H1 (cell line): ENCODE results near the gene ARHGAP27. TPM values are rescaled to one million over a fixed set of nuclear protein-coding genes. Genes with fewer than 3 reads are reported as not detected.

Experiments
- CTCF ChIA-PET: fragments of 300-600 bp; sonication (Branson Sonifier 250); formaldehyde crosslinking; loops from one replicate; lab custom pipeline; 2021; ENCODE audit not compliant: partially characterized antibody; lab: Charles Lee
- POLR2A ChIA-PET: fragments of 300-600 bp; sonication (Branson Sonifier 250); formaldehyde crosslinking; loops from one replicate; lab custom pipeline; 2021; ENCODE audit warnings: inconsistent platforms; ENCODE audit not compliant: partially characterized antibody; lab: Charles Lee
- DNase-seq, 2 experiments: peaks; one replicate each; pipeline versions ENCODE4 v3.0.0 to v3.0.0-alpha.2; 2010 to 2022; ENCODE audit warnings: low spot score in 2 of 2, low read depth in 1 of 2, mixed read lengths in 1 of 2
- FAIRE-seq: peaks from 2 replicates; lab custom pipeline; 2011; peaks lifted over from hg19 to GRCh38; lab: Jason Lieb, UNC
- H2AFZ ChIP-seq: 2 replicates; pipeline ENCODE4 v1.8.1; 2012; ENCODE audit warnings: low read length, inconsistent platforms
- H2AK5ac ChIP-seq: 2 replicates; pipeline ENCODE4 v1.6.1; 2013; ENCODE audit warnings: low read depth, low read length
- H2BK120ac ChIP-seq: replicated peaks from 2 replicates; pipeline ENCODE3; 2013; ENCODE audit warnings: low read depth, low read length, inconsistent platforms
- H2BK12ac ChIP-seq: 2 replicates; pipeline ENCODE4 v1.6.1; 2013; ENCODE audit warnings: low read depth, low read length
- H2BK15ac ChIP-seq: 2 replicates; pipeline ENCODE4 v1.6.1; 2013; ENCODE audit warnings: low read length
- H2BK20ac ChIP-seq: 2 replicates; pipeline ENCODE4 v1.6.1; 2013; ENCODE audit warnings: low read length
- H2BK5ac ChIP-seq: 2 replicates; pipeline ENCODE4 v1.6.1; 2013; ENCODE audit warnings: low read depth, low read length
- H3K14ac ChIP-seq: 2 replicates; pipeline ENCODE4 v1.6.1; 2013; ENCODE audit warnings: inconsistent platforms; ENCODE audit not compliant: insufficient read length
- H3K18ac ChIP-seq: 2 replicates; pipeline ENCODE4 v1.6.1; 2013; ENCODE audit warnings: low read length; ENCODE audit errors: extremely low read depth
- H3K23ac ChIP-seq: 2 replicates; pipeline ENCODE4 v1.6.1; 2013; ENCODE audit warnings: inconsistent platforms; ENCODE audit not compliant: insufficient read length
- H3K23me2 ChIP-seq: 2 replicates; pipeline ENCODE4 v1.6.1; 2013; ENCODE audit warnings: low read depth, low read length
- H3K27ac ChIP-seq: 2 replicates; pipeline ENCODE4 v1.6.1; 2011; ENCODE audit warnings: low read depth, low read length, inconsistent platforms
- H3K27me3 ChIP-seq, 4 experiments: replicated peaks in 1 of 4; 1 replicate in 1 of 4; 2 replicates in 3 of 4; pipeline versions ENCODE4 v1.6.1 to v1.8.1; 2011 to 2013; ENCODE audit warnings: low read length in 3 of 4, mild to moderate bottlenecking in 3 of 4, inconsistent platforms in 2 of 4, mixed read lengths in 2 of 4, moderate library complexity in 1 of 4; ENCODE audit not compliant: control insufficient read depth in 3 of 4, insufficient read depth in 3 of 4; ENCODE audit errors: extremely low read depth in 1 of 4
- H3K36me3 ChIP-seq, 4 experiments: 2 replicates each; pipeline versions ENCODE4 v1.6.1 to v1.8.1; 2011 to 2013; ENCODE audit warnings: mild to moderate bottlenecking in 4 of 4, low read length in 3 of 4, moderate library complexity in 2 of 4, control low read depth in 1 of 4, inconsistent platforms in 1 of 4; ENCODE audit not compliant: insufficient read depth in 4 of 4, control insufficient read depth in 2 of 4
- H3K4ac ChIP-seq: replicated peaks from 2 replicates; pipeline ENCODE3; 2013; ENCODE audit warnings: low read length, low read depth, mixed read lengths, inconsistent platforms; ENCODE audit not compliant: insufficient read length
- H3K4me1 ChIP-seq, 4 experiments: replicated peaks in 1 of 4; 1 replicate in 1 of 4; 2 replicates in 3 of 4; pipeline versions ENCODE4 v1.6.1 to v1.8.1; 2011 to 2013; ENCODE audit warnings: low read length in 3 of 4, inconsistent platforms in 2 of 4, mixed read lengths in 1 of 4; ENCODE audit not compliant: insufficient read depth in 4 of 4, control insufficient read depth in 3 of 4
- H3K4me2 ChIP-seq, 2 experiments: 2 replicates each; pipeline versions ENCODE4 v1.6.1 to v1.8.1; 2011 to 2013; ENCODE audit warnings: low read depth in 2 of 2, low read length in 2 of 2, control low read depth in 1 of 2, inconsistent platforms in 1 of 2, mild to moderate bottlenecking in 1 of 2; ENCODE audit not compliant: insufficient read depth in 1 of 2
- H3K4me3 ChIP-seq, 4 experiments: fragments of 200-600, 300-600 bp in 1 of 4; sonication (generic), shearing (Covaris generic), sonication (Bioruptor Twin) in 1 of 4; 2 replicates each; pipeline versions ENCODE4 v1.5.1 to v1.8.1; 2011 to 2016; ENCODE audit warnings: low read length in 4 of 4, low read depth in 3 of 4, control low read depth in 2 of 4, inconsistent platforms in 2 of 4, mild to moderate bottlenecking in 2 of 4, mixed read lengths in 1 of 4, moderate library complexity in 1 of 4; ENCODE audit not compliant: insufficient read depth in 2 of 4; ENCODE audit errors: extremely low read depth in 1 of 4
- H3K56ac ChIP-seq: replicated peaks from 2 replicates; pipeline ENCODE3; 2013; ENCODE audit warnings: low read depth, mild to moderate bottlenecking, mixed read lengths, low read length, inconsistent platforms; ENCODE audit not compliant: insufficient read length
- H3K79me1 ChIP-seq: 2 replicates; pipeline ENCODE4 v1.6.1; 2013; ENCODE audit warnings: low read depth, low read length, control low read depth
- H3K79me2 ChIP-seq, 2 experiments: 2 replicates each; pipeline versions ENCODE4 v1.6.1 to v1.8.1; 2012 to 2013; ENCODE audit warnings: low read length in 2 of 2, mild to moderate bottlenecking in 2 of 2, inconsistent platforms in 1 of 2; ENCODE audit not compliant: insufficient read depth in 2 of 2, control insufficient read depth in 1 of 2
- H3K9ac ChIP-seq, 4 experiments: replicated peaks in 1 of 4; 1 replicate in 1 of 4; 2 replicates in 3 of 4; pipeline versions ENCODE4 v1.6.1 to v1.8.1; 2011 to 2013; ENCODE audit warnings: low read depth in 3 of 4, low read length in 3 of 4, control low read depth in 2 of 4, mild to moderate bottlenecking in 2 of 4, moderate library complexity in 2 of 4, inconsistent platforms in 1 of 4; ENCODE audit errors: extremely low read depth in 1 of 4
- H3K9me3 ChIP-seq, 2 experiments: 2 replicates each; pipeline versions ENCODE4 v1.6.1 to v1.8.1; 2012 to 2013; ENCODE audit warnings: mild to moderate bottlenecking in 2 of 2, moderate library complexity in 2 of 2, control low read depth in 1 of 2, inconsistent platforms in 1 of 2, low read depth in 1 of 2, low read length in 1 of 2, mixed read lengths in 1 of 2; ENCODE audit not compliant: insufficient read depth in 2 of 2
- H4K20me1 ChIP-seq, 2 experiments: replicated peaks in 1 of 2; 2 replicates each; pipeline versions ENCODE3 to v1.8.1; 2011 to 2013; ENCODE audit warnings: inconsistent platforms in 2 of 2, low read length in 2 of 2, mild to moderate bottlenecking in 1 of 2; ENCODE audit not compliant: insufficient read depth in 2 of 2, control insufficient read depth in 1 of 2
- H4K5ac ChIP-seq: 2 replicates; pipeline ENCODE4 v1.6.1; 2013; ENCODE audit warnings: low read length, low read depth, mixed read lengths, inconsistent platforms; ENCODE audit not compliant: insufficient read length
- H4K8ac ChIP-seq: 2 replicates; pipeline ENCODE4 v1.8.0; 2013; ENCODE audit warnings: mild to moderate bottlenecking, moderate library complexity, low read length, inconsistent platforms; ENCODE audit not compliant: insufficient read depth; ENCODE audit errors: extremely low read depth
- H4K91ac ChIP-seq: replicated peaks from 2 replicates; pipeline ENCODE3; 2013; ENCODE audit warnings: low read length, mixed read lengths, inconsistent platforms; ENCODE audit not compliant: insufficient read length
- CTCF ChIP-seq, 3 experiments: IDR thresholded peaks; 1 replicate in 2 of 3; 2 replicates in 1 of 3; pipeline versions ENCODE4 v1.5.1 to v1.6.1; 2011; ENCODE audit warnings: low read length in 3 of 3, mild to moderate bottlenecking in 3 of 3, inconsistent platforms in 2 of 3, low read depth in 1 of 3, moderate library complexity in 1 of 3; ENCODE audit not compliant: insufficient read depth in 1 of 3; ENCODE audit errors: control extremely low read depth in 1 of 3
- EP300 ChIP-seq, 2 experiments: IDR thresholded peaks; 1 replicate in 1 of 2; 2 replicates in 1 of 2; pipeline ENCODE4 v1.6.1; 2011 to 2012; ENCODE audit warnings: low read depth in 2 of 2, low read length in 2 of 2, mild to moderate bottlenecking in 2 of 2, borderline replicate concordance in 1 of 2, inconsistent platforms in 1 of 2, moderate library complexity in 1 of 2
- GABPA ChIP-seq: IDR thresholded peaks from 2 replicates; pipeline ENCODE4 v1.6.1; 2011; ENCODE audit warnings: mild to moderate bottlenecking, low read length, moderate library complexity, borderline replicate concordance; ENCODE audit not compliant: insufficient read depth
- KDM5A ChIP-seq: fragments of 200-600 bp; IDR thresholded peaks from 2 replicates; pipeline ENCODE4 v1.7.1; 2012; ENCODE audit warnings: mild to moderate bottlenecking, low read length, inconsistent platforms, mixed read lengths
- RAD21 ChIP-seq, 2 experiments: IDR thresholded peaks in 1 of 2; conservative IDR thresholded peaks in 1 of 2; 2 replicates each; pipeline ENCODE4 v1.6.1; 2011; ENCODE audit warnings: low read depth in 2 of 2, low read length in 2 of 2, improper control_type of control experiment in 1 of 2, inconsistent platforms in 1 of 2, mild to moderate bottlenecking in 1 of 2, moderate library complexity in 1 of 2
- SIN3A ChIP-seq, 2 experiments: IDR thresholded peaks in 1 of 2; conservative IDR thresholded peaks in 1 of 2; 2 replicates each; pipeline ENCODE4 v1.6.1; 2011 to 2012; ENCODE audit warnings: low read length in 2 of 2, improper control_type of control experiment in 1 of 2, low read depth in 1 of 2, mild to moderate bottlenecking in 1 of 2
- SIX5 ChIP-seq: IDR thresholded peaks from 2 replicates; pipeline ENCODE4 v1.6.1; 2011; ENCODE audit warnings: mild to moderate bottlenecking, low read depth, low read length
- WGBS, 2 experiments: shearing (Covaris generic) in 1 of 2; methylation state at CpG; one replicate each; pipeline versions ENCODE4 v1.1.6 to v1.1.7; 2013 to 2015; ENCODE audit warnings: low lambda C conversion rate in 2 of 2, mixed read lengths in 2 of 2, inconsistent platforms in 1 of 2, low coverage in 1 of 2, missing lambda C conversion rate in 1 of 2; ENCODE audit not compliant: insufficient replicate concordance in 2 of 2, insufficient coverage in 1 of 2, insufficient read length in 1 of 2; ENCODE audit errors: extremely low coverage in 1 of 2, missing lambda C conversion rate in 1 of 2; 5-methylcytosine and 5-hydroxymethylcytosine counted together
- polyA plus RNA-seq, 7 experiments: library from polyadenylated mRNA; depleted of rRNA in 3 of 7; stranded (reverse) in 5 of 7; unstranded in 2 of 7; fragments of >200 nt in 5 of 7; fragments of 200-250 nt in 2 of 7; gene quantifications; 1 replicate in 5 of 7; 2 replicates in 1 of 7; 4 replicates in 1 of 7; pipeline versions ENCODE4 v1.2.1 to v1.2.3, GENCODE V29; 2011 to 2013; ENCODE audit warnings: missing spikeins in 2 of 7, mixed read lengths in 2 of 7
- total RNA-seq: library from RNA; stranded (reverse); fragmentation: NEBNext Ultra II Directional; extraction: Animal tissue kit (Norgen Biotek cat#: 25700); gene quantifications from 2 replicates; pipeline ENCODE4 v1.2.1, GENCODE V29; 2021

The ARHGAP27 gene
- total and polyA plus RNA-seq, 2 of the 8 experiments (the other 6 are each of a cell fraction or from before 2014, with no cell fraction given) = 11.6 to 13.1 TPM

- Histone ChIP-seq H2BK5ac (no peak overlapping the region), H3K79me2 (no peaks in the 10 kb centered on the region), H3K9me3 (peaks cover 0 to 4% of the 10 kb centered on the region in 2 experiments; a peak in 1 of 4 replicates), H3K79me1 (no peaks in the 10 kb centered on the region), H3K4me2 (no peak overlapping the region), H3K36me3 (peaks cover 0 to 7% (median 2%) of the 10 kb centered on the region in 4 experiments; a peak in 3 of 8 replicates), H3K56ac (no peak overlapping the region), H3K27ac (no peak overlapping the region), H3K23me2 (no peaks in the 10 kb centered on the region), H2BK120ac (no peak overlapping the region), H3K4ac (no peak overlapping the region), H3K4me1 (peaks cover 0 to 4% (median 3%) of the 10 kb centered on the region in 4 experiments; a peak in 4 of 7 replicates), H4K91ac (no peak overlapping the region), H3K27me3 (no peaks in the 10 kb centered on the region), H2AK5ac (no peak overlapping the region), H4K20me1 (no peaks in the 10 kb centered on the region), H2BK20ac (no peak overlapping the region), H3K23ac (no peak overlapping the region), H3K9ac (no peak overlapping the region), H4K5ac (no peak overlapping the region), H4K8ac (no peak overlapping the region), H2BK15ac (no peak overlapping the region), H3K4me3 (no peak overlapping the region), H3K18ac (no peak overlapping the region), H2BK12ac (no peak overlapping the region), H2AFZ (no peak overlapping the region), H3K14ac (no peak overlapping the region)
- ChIA-PET POLR2A (interaction anchor here (4.7 kb wide), 1 partner anchor 27 kb away, joined by 25 read pairs; no protein-coding TSS in a partner anchor), CTCF (interaction anchor here (0.8 to 21.9 kb wide), 8 partner anchors 8 to 183 kb away, joined by 3 to 579 read pairs (median 14); partner anchors contain the start of genes ARHGAP27 and SPATA32)
- 81% methylated on average over 5 of the region's 5 CpGs; no CpG with 5 or more reads in 1 of the 2 experiments for WGBS, 2 experiments
- TF ChIP-seq SIX5 = no peak
- TF ChIP-seq SIN3A (conservative IDR thresholded peaks at IDR 0.05 in 1 of 2, IDR thresholded peaks at IDR 0.05 in 1 of 2; ENCODE audit: low read depth in 1 of 2, low read length in 2 of 2) = no peak
- no peak for TF ChIP-seq KDM5A
- peak; percentile 16 to 48 (median 44) for TF ChIP-seq CTCF (IDR thresholded peaks at IDR 0.05; ENCODE audit: control extremely low read depth in 1 of 3, insufficient read depth in 1 of 3, low read depth in 1 of 3, low read length in 3 of 3)
- TF ChIP-seq GABPA = no peak
- TF ChIP-seq EP300 (IDR thresholded peaks at IDR 0.05; ENCODE audit: borderline replicate concordance in 1 of 2, low read depth in 2 of 2, low read length in 2 of 2) = no peak
- TF ChIP-seq RAD21 (IDR thresholded peaks at IDR 0.05 in 1 of 2, conservative IDR thresholded peaks at IDR 0.05 in 1 of 2; ENCODE audit: low read depth in 2 of 2, low read length in 2 of 2) = peak in 1 of 2 experiments; percentile 27; a peak in 3 of 4 replicates
- no peak for DNase-seq
- no peak for FAIRE-seq
Observed at GRCh38 chr17:45398800-45399199, 33.9 kb downstream of the ARHGAP27 start.
